Measurements from ENCODE around the gene ARHGAP42.

DNA sequence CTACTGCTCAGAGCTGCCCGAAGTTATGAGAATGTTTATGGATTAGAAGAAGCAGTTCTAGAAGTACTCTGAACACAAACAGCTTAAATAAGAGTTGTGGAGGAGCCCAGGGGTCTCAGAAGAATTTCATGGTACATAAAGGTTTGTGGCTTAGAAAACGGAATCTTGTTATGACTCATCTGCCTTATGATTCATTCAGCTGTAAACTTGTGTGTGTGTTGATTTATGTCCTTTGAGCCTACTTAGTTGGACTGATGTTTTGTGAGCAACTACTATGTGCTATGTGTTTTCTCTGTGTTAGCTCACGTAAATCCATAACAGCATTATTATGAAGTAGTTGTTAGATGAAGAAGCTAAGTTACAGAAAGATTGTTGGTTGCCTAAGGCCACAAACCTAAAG is 238.8 kb downstream of the ARHGAP42 start:
- TF ChIP-seq, protein P1, sequence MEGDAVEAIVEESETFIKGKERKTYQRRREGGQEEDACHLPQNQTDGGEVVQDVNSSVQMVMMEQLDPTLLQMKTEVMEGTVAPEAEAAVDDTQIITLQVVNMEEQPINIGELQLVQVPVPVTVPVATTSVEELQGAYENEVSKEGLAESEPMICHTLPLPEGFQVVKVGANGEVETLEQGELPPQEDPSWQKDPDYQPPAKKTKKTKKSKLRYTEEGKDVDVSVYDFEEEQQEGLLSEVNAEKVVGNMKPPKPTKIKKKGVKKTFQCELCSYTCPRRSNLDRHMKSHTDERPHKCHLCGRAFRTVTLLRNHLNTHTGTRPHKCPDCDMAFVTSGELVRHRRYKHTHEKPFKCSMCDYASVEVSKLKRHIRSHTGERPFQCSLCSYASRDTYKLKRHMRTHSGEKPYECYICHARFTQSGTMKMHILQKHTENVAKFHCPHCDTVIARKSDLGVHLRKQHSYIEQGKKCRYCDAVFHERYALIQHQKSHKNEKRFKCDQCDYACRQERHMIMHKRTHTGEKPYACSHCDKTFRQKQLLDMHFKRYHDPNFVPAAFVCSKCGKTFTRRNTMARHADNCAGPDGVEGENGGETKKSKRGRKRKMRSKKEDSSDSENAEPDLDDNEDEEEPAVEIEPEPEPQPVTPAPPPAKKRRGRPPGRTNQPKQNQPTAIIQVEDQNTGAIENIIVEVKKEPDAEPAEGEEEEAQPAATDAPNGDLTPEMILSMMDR (IDR thresholded peaks at IDR 0.05; ENCODE audit: low read depth, low read length, poor library complexity, severe bottlenecking) = no peak
- TF ChIP-seq EZH2phosphoT487 (IDR thresholded peaks at IDR 0.05; ENCODE audit: borderline replicate concordance, low read length) = no peak
